HepG2 (cell line): ENCODE data around the gene CUL7. TPM values are rescaled to one million over a fixed set of nuclear protein-coding genes. Genes with fewer than 3 reads are reported as not detected.

Source experiments
- ATAC-seq: fragments of 200-7000 bp; cut with Tn5 transposase; 3 replicates; pipeline ENCODE4 v1.9.1; 2020; ENCODE audit warnings: mild to moderate bottlenecking, moderate library complexity
- BruUV-seq: library from RNA; stranded (reverse); fragments of 400-500 nt; replicated peaks from 2 replicates; lab custom pipeline; 2021; lab: Mats Ljungman, UMichigan
- CTCF ChIA-PET: fragments of 300-600 bp; formaldehyde crosslinking; extraction: SDS; loops from one replicate; lab custom pipeline; 2021; ENCODE audit warnings: low total read pairs, inconsistent platforms, low intra/inter-chr PET ratio; lab: Yijun Ruan, JAX
- POLR2A ChIA-PET: fragments of 350-600 bp; sonication (Branson Sonifier 250); formaldehyde crosslinking; loops from one replicate; lab custom pipeline; 2020; ENCODE audit warnings: antibody characterized with exemption, inconsistent platforms; lab: Yijun Ruan, JAX
- DNase-seq: peaks from one replicate; pipeline ENCODE4 v3.0.0-alpha.2; 2015; ENCODE audit warnings: low spot score
- FAIRE-seq: peaks from 3 replicates; lab custom pipeline; 2011; peaks lifted over from hg19 to GRCh38; lab: Jason Lieb, UNC
- H2AFZ ChIP-seq: one replicate; pipeline ENCODE4 v1.6.1; 2011; ENCODE audit warnings: low read length, inconsistent platforms
- H3K27ac ChIP-seq: fragments of 300-600 bp; 3 replicates; pipeline ENCODE4 v1.8.0; 2011; ENCODE audit warnings: mixed run types, mild to moderate bottlenecking, mixed read lengths, low read length, inconsistent platforms; ENCODE audit not compliant: insufficient read depth; ENCODE audit errors: extremely low read length
- H3K27me3 ChIP-seq, 2 experiments: fragments of 200-600 bp in 1 of 2; 2 replicates in 1 of 2; 3 replicates in 1 of 2; pipeline versions ENCODE4 v1.6.0 to v1.8.0; 2011; ENCODE audit warnings: low read length in 2 of 2, mild to moderate bottlenecking in 2 of 2, moderate library complexity in 2 of 2, inconsistent platforms in 1 of 2; ENCODE audit not compliant: insufficient read depth in 2 of 2, control insufficient read depth in 1 of 2
- H3K36me3 ChIP-seq, 2 experiments: fragments of 200-600 bp in 1 of 2; replicated peaks in 1 of 2; 2 replicates in 1 of 2; 3 replicates in 1 of 2; pipeline versions ENCODE4 v1.5.1 to v1.8.0; 2011; ENCODE audit warnings: low read length in 2 of 2, inconsistent platforms in 1 of 2; ENCODE audit not compliant: insufficient read depth in 2 of 2, control insufficient read depth in 1 of 2
- H3K4me1 ChIP-seq: 2 replicates; pipeline ENCODE4 v1.5.1; 2012; ENCODE audit warnings: low read length, inconsistent platforms; ENCODE audit not compliant: insufficient read depth
- H3K4me2 ChIP-seq: 2 replicates; pipeline ENCODE4 v1.6.0; 2011; ENCODE audit warnings: low read depth, low read length, inconsistent platforms
- H3K4me3 ChIP-seq, 3 experiments: fragments of 200-600 bp in 1 of 3; sonication (generic), shearing (Covaris generic) in 1 of 3; replicated peaks in 1 of 3; 2 replicates each; pipeline ENCODE4 v1.5.1; 2011 to 2016; ENCODE audit warnings: low read length in 3 of 3, inconsistent platforms in 2 of 3, low read depth in 2 of 3, mild to moderate bottlenecking in 2 of 3, control low read depth in 1 of 3, mixed read lengths in 1 of 3; ENCODE audit not compliant: insufficient read depth in 1 of 3
- H3K79me2 ChIP-seq: one replicate; pipeline ENCODE4 v1.6.1; 2011; ENCODE audit warnings: low read length, inconsistent platforms; ENCODE audit not compliant: insufficient read depth
- H3K9ac ChIP-seq: 2 replicates; pipeline ENCODE4 v1.6.0; 2011; ENCODE audit warnings: mild to moderate bottlenecking, low read depth, low read length, inconsistent platforms; ENCODE audit not compliant: insufficient read depth
- H3K9me3 ChIP-seq: 2 replicates; pipeline ENCODE4 v1.5.1; 2012; ENCODE audit warnings: mild to moderate bottlenecking, low read length
- H4K20me1 ChIP-seq: 2 replicates; pipeline ENCODE4 v1.6.0; 2011; ENCODE audit warnings: inconsistent platforms, mild to moderate bottlenecking, low read length, moderate library complexity; ENCODE audit not compliant: insufficient read depth
- ARHGAP35 ChIP-seq: sonication (generic); formaldehyde crosslinking; IDR thresholded peaks from 2 replicates; pipeline ENCODE4 v1.9.0; 2022; ENCODE audit warnings: mild to moderate bottlenecking, inconsistent platforms, moderate library complexity, missing genetic modification reagents, borderline replicate concordance
- ISX ChIP-seq: sonication (generic); formaldehyde crosslinking; conservative IDR thresholded peaks from 2 replicates; pipeline ENCODE4 v1.5.0; 2020; ENCODE audit warnings: missing genetic modification reagents
- KMT2B ChIP-seq: IDR thresholded peaks from 2 replicates; pipeline ENCODE4 v1.6.1; 2016; ENCODE audit warnings: missing genetic modification reagents, missing compliant biosample characterization
- SRSF9 ChIP-seq: fragments of 200-400 bp; formaldehyde crosslinking; IDR thresholded peaks from 2 replicates; pipeline ENCODE4 v1.6.1; 2018; ENCODE audit warnings: borderline replicate concordance, mild to moderate bottlenecking, low read depth, low read length; ENCODE audit not compliant: insufficient read depth, poor library complexity, severe bottlenecking
- THAP11 ChIP-seq: IDR thresholded peaks from 2 replicates; pipeline ENCODE4 v1.6.1; 2016; ENCODE audit warnings: missing biosample characterization, missing genetic modification reagents
- ZFX ChIP-seq: sonication (generic); formaldehyde crosslinking; IDR thresholded peaks from 2 replicates; pipeline ENCODE4 v1.4.0; 2020; ENCODE audit warnings: mild to moderate bottlenecking, low read depth, missing genetic modification reagents, moderate library complexity
- ZKSCAN5 ChIP-seq: sonication (generic); formaldehyde crosslinking; IDR thresholded peaks from 2 replicates; pipeline ENCODE4 v1.5.1; 2020; ENCODE audit warnings: mild to moderate bottlenecking, missing genetic modification reagents
- ZNF775 ChIP-seq: sonication (generic); formaldehyde crosslinking; IDR thresholded peaks from 2 replicates; pipeline ENCODE4 v1.4.0; 2020; ENCODE audit warnings: missing genetic modification reagents, mild to moderate bottlenecking, moderate library complexity, borderline replicate concordance
- WGBS: methylation state at CpG from one replicate; pipeline ENCODE4 v1.1.6; 2017; ENCODE audit warnings: low lambda C conversion rate; 5-methylcytosine and 5-hydroxymethylcytosine counted together
- in situ Hi-C: cut with HindIII; loops from 2 replicates; pipeline ENCODE4 v1.10.0; 2017; ENCODE audit warnings: low pct_unique_long_range_greater_than_20kb; ENCODE audit not compliant: extremely low pct_ligation_motif_present
- intact Hi-C: fragments of 100-400 bp; cut with micrococcal nuclease; formaldehyde crosslinking; loops from one replicate; pipeline ENCODE4 v1.10.0; 2022; ENCODE audit not compliant: unreplicated experiment
- polyA plus RNA-seq, 8 experiments: library from polyadenylated mRNA; depleted of rRNA in 3 of 8; stranded (reverse) in 7 of 8; unstranded in 1 of 8; fragments of >200 nt; fragmentation: Illumina TruSeq in 4 of 8; extraction: Trizol in 4 of 8; gene quantifications; 2 replicates each; pipeline versions ENCODE4 v1.2.1 to v1.2.3, GENCODE V29; 2011 to 2016; ENCODE audit warnings: low read depth in 4 of 8, missing spikeins in 1 of 8, mixed read lengths in 1 of 8; ENCODE audit not compliant: insufficient read depth in 1 of 8
- total RNA-seq, 5 experiments: library from RNA; depleted of rRNA; stranded (reverse); fragments of >200 nt; fragmentation: Illumina TruSeq; extraction: Trizol; gene quantifications; 2 replicates each; pipeline ENCODE4 v1.2.3, GENCODE V29; 2016; ENCODE audit warnings: low read depth in 1 of 5
- TF ChIP-seq, protein P1 (sequence below): sonication (generic); formaldehyde crosslinking; IDR thresholded peaks from 2 replicates; pipeline ENCODE4 v1.4.0; 2020; ENCODE audit warnings: missing genetic modification reagents, borderline replicate concordance
- TF ChIP-seq, protein P2 (sequence below): IDR thresholded peaks from 2 replicates; pipeline ENCODE4 v1.6.1; 2012; ENCODE audit warnings: low read length, improper control_type of control experiment
- TF ChIP-seq, protein P3 (sequence below): sonication (generic); formaldehyde crosslinking; IDR thresholded peaks from 2 replicates; pipeline ENCODE4 v1.8.1; 2022; ENCODE audit warnings: mild to moderate bottlenecking, missing genetic modification reagents

The CUL7 gene
- total and polyA plus RNA-seq, 2 of the 13 experiments (the other 11 are each of a cell fraction or from before 2014, with no cell fraction given) = 32.0 to 60.7 TPM

DNA sequence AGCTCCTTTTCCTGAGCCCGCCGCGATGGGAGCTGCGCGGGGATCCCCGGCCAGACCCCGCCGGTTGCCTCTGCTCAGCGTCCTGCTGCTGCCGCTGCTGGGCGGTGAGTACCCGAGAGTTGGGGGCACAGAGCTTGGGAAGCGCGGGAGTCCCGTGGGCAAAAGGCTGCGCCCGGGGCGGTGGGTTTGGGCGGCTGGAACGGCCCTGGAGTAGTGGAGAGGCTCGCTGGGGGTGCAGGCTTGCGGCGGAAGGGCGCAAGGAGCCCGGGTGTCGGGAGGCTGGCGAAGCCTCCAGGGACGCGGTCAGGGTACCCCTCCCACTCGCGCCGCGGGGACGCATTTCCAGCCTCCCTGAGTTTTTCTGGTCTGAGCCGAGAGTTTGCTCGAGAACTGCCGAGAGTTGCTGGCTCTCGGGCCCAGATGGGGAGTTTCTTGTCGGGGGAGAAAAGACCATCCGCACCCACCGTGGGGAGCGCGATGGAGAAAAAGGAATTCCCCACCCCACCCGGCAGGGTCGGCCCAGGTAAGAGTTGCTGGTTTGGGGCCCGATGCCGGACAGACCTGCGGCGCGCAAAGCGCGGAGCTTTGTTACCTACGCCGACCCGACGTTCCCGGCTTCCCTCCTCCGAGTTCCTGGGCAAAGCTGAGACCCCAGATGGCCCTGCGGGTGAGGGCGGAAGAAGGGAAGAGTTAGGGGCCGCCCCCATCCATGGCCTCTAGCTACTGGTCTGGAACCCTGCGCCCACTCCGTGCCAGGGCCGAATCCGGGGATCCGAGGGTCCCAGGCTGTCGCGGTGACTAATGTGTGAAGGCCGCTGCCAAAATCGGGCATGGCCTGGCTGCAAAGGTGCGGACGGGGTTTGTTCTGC is 23.0 kb upstream of the CUL7 start:
- intact Hi-C loops (loop anchor here (2.0 kb wide), 1 partner anchor 18 kb away; the partner anchor contains the start of genes KLC4 and MRPL2), in situ Hi-C loops (loop anchor here (5.0 to 10.0 kb wide), 2 partner anchors 48 to 66 kb away; no protein-coding TSS in a partner anchor)
- Histone ChIP-seq H3K4me1 (peaks cover 50% of the 10 kb centered on the region), H3K4me2 (peak overlapping the region; percentile 94), H2AFZ (no peak overlapping the region), H3K27me3 (no peaks in the 10 kb centered on the region; a peak in 1 of 5 replicates), H3K9me3 (no peaks in the 10 kb centered on the region), H3K27ac (peak overlapping the region; percentile 84), H3K79me2 (peaks cover 49% of the 10 kb centered on the region), H4K20me1 (peaks cover 8% of the 10 kb centered on the region; the same call in 1 of the 2 replicates), H3K9ac (peak overlapping the region; percentile 91), H3K4me3 (peak overlapping the region; percentile 99 to 100 (median 100)), H3K36me3 (peaks cover 5 to 13% of the 10 kb centered on the region in 2 experiments; a peak in 4 of 5 replicates)
- under 1% methylated on average over 24 of the region's 72 CpGs for WGBS
- BruUV-seq = TSS peak; percentile 86
- peak; percentile 57 for ATAC-seq
- ChIA-PET CTCF (no interaction called here), POLR2A (interaction anchor here (0.6 to 4.2 kb wide), 23 partner anchors 12 to 559 kb away, joined by 3 to 103 read pairs (median 4); partner anchors contain the start of genes ABCC10, CUL7, CUL9 and KLC4)
- FAIRE-seq = no peak
- peak; percentile 50 for DNase-seq
- TF ChIP-seq ZNF775 (0 out of 2 replicates have a peak, but pooled peaks have one; percentile 22), THAP11 (peak; percentile 44; the same call in 1 of the 2 replicates), ARHGAP35 (CRISPR knock-in tag) (0 out of 2 replicates have a peak, but pooled peaks have one; percentile 51), SRSF9 (no peak), ISX (CRISPR knock-in tag) (0 out of 2 replicates have a peak, but pooled peaks have one; percentile 39), ZFX (CRISPR knock-in tag) (peak; percentile 77), KMT2B (CRISPR knock-in tag) (0 out of 2 replicates have a peak, but pooled peaks have one; percentile 28), ZKSCAN5 (CRISPR knock-in tag) (no peak)
- TF ChIP-seq, protein P1, sequence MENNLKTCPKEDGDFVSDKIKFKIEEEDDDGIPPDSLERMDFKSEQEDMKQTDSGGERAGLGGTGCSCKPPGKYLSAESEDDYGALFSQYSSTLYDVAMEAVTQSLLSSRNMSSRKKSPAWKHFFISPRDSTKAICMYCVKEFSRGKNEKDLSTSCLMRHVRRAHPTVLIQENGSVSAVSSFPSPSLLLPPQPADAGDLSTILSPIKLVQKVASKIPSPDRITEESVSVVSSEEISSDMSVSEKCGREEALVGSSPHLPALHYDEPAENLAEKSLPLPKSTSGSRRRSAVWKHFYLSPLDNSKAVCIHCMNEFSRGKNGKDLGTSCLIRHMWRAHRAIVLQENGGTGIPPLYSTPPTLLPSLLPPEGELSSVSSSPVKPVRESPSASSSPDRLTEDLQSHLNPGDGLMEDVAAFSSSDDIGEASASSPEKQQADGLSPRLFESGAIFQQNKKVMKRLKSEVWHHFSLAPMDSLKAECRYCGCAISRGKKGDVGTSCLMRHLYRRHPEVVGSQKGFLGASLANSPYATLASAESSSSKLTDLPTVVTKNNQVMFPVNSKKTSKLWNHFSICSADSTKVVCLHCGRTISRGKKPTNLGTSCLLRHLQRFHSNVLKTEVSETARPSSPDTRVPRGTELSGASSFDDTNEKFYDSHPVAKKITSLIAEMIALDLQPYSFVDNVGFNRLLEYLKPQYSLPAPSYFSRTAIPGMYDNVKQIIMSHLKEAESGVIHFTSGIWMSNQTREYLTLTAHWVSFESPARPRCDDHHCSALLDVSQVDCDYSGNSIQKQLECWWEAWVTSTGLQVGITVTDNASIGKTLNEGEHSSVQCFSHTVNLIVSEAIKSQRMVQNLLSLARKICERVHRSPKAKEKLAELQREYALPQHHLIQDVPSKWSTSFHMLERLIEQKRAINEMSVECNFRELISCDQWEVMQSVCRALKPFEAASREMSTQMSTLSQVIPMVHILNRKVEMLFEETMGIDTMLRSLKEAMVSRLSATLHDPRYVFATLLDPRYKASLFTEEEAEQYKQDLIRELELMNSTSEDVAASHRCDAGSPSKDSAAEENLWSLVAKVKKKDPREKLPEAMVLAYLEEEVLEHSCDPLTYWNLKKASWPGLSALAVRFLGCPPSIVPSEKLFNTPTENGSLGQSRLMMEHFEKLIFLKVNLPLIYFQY (CRISPR knock-in tag) = no peak
- TF ChIP-seq, protein P2, sequence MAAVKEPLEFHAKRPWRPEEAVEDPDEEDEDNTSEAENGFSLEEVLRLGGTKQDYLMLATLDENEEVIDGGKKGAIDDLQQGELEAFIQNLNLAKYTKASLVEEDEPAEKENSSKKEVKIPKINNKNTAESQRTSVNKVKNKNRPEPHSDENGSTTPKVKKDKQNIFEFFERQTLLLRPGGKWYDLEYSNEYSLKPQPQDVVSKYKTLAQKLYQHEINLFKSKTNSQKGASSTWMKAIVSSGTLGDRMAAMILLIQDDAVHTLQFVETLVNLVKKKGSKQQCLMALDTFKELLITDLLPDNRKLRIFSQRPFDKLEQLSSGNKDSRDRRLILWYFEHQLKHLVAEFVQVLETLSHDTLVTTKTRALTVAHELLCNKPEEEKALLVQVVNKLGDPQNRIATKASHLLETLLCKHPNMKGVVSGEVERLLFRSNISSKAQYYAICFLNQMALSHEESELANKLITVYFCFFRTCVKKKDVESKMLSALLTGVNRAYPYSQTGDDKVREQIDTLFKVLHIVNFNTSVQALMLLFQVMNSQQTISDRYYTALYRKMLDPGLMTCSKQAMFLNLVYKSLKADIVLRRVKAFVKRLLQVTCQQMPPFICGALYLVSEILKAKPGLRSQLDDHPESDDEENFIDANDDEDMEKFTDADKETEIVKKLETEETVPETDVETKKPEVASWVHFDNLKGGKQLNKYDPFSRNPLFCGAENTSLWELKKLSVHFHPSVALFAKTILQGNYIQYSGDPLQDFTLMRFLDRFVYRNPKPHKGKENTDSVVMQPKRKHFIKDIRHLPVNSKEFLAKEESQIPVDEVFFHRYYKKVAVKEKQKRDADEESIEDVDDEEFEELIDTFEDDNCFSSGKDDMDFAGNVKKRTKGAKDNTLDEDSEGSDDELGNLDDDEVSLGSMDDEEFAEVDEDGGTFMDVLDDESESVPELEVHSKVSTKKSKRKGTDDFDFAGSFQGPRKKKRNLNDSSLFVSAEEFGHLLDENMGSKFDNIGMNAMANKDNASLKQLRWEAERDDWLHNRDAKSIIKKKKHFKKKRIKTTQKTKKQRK = no peak
- TF ChIP-seq, protein P3, sequence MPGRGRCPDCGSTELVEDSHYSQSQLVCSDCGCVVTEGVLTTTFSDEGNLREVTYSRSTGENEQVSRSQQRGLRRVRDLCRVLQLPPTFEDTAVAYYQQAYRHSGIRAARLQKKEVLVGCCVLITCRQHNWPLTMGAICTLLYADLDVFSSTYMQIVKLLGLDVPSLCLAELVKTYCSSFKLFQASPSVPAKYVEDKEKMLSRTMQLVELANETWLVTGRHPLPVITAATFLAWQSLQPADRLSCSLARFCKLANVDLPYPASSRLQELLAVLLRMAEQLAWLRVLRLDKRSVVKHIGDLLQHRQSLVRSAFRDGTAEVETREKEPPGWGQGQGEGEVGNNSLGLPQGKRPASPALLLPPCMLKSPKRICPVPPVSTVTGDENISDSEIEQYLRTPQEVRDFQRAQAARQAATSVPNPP = 0 out of 2 replicates have a peak, but pooled peaks have one; percentile 75
